ENCODE measurements around the gene TENT5C. TPM values are rescaled to one million over a fixed set of nuclear protein-coding genes. Genes with fewer than 3 reads are reported as not detected.

Gene TENT5C
- total and polyA plus RNA-seq, 10 of the 15 experiments (the other 5 are each of a cell fraction or from before 2014, with no cell fraction given) = 0.19 to 2.4 (median 0.78) TPM

Other genes with a start within 250 kb of the TENT5C start
- gene MAN1A2, start 238.6 kb upstream of the TENT5C start, total RNA-seq (2014; rRNA removed) = 15.0 and 20.5 TPM in 2 replicates
- gene MAN1A2, start 238.6 kb upstream of the TENT5C start, total RNA-seq (2014; rRNA removed; fragmentation: Illumina TruSeq; extraction: Trizol) = 22.6 and 23.0 TPM in 2 replicates
- 20.6 and 21.3 TPM in 2 replicates for gene MAN1A2, start 238.6 kb upstream of the TENT5C start, total RNA-seq (2021)
- 23.6 and 28.6 TPM in 2 replicates for gene MAN1A2, start 238.6 kb upstream of the TENT5C start, polyA plus RNA-seq (2011; rRNA removed)
- gene MAN1A2, start 238.6 kb upstream of the TENT5C start, polyA plus RNA-seq (2014; fragmentation: Illumina TruSeq; extraction: Trizol) = 14.9 and 19.2 TPM in 2 replicates
- gene MAN1A2, start 238.6 kb upstream of the TENT5C start, polyA plus RNA-seq (2014; fragmentation: Nextera tagmentation; extraction: Ambion mirVana) = 1 to 10 TPM; 2.8 to 3.2 TPM
- gene MAN1A2, start 238.6 kb upstream of the TENT5C start, polyA plus RNA-seq (2014; rRNA removed) = 7.2 and 9.0 TPM in 2 replicates
- 10 to 100 TPM; 17.0 to 21.9 TPM for gene MAN1A2, start 238.6 kb upstream of the TENT5C start, polyA plus RNA-seq (2016; fragmentation: Nextera tagmentation; extraction: Ambion mirVana)

Measured in GM12878 (cell line).